ENCODE results near the gene ZNF425.
"Not testable (repeated sequence)": the region's sequence is repeated elsewhere in the genome, so short reads cannot be mapped to it uniquely, and the experiment has no call there.

ZNF425 gene, protein sequence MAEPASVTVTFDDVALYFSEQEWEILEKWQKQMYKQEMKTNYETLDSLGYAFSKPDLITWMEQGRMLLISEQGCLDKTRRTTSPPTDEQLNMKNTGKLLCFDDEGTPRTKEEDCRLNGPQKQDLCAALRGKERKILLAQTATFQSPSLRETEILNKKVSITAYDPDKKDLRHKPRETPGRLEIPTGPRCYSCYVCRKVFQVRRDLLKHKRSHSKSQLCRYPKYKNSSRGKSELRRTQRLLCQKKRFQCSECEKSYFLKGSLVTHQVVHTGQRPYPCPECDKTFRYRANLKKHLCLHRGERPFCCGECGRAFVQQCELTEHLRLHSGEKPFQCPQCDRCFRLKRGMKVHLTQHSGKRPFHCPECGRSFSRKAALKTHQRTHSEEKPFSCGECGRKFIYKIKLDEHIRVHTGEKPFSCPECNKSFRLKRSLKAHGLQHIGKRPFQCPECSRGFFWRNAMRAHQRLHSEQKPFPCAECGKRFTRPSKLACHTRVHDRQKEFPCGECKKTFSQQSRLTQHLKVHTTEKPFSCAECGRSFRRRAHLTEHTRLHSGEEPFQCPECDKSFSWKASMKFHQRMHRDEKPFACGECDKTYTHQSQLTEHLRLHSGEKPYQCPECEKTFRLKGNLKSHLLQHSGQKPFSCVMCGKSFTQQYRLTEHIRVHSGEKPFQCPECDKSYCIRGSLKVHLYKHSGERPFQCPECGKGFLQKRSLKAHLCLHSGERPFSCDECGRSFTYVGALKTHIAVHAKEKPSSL

GRCh38 chr7:149125863-149126661, at the start of gene ZNF425:
TSS of gene ZNF425 (minus strand) at chr7:149126324. CDS start at chr7:149126213, 111 bp downstream.
- peak; percentile 99 for DNase-seq

- DNase-seq = no peak
These were observed 49.0 kb upstream of the ZNF425 start for GRCh38 chr7:149175150-149175549.

DNA sequence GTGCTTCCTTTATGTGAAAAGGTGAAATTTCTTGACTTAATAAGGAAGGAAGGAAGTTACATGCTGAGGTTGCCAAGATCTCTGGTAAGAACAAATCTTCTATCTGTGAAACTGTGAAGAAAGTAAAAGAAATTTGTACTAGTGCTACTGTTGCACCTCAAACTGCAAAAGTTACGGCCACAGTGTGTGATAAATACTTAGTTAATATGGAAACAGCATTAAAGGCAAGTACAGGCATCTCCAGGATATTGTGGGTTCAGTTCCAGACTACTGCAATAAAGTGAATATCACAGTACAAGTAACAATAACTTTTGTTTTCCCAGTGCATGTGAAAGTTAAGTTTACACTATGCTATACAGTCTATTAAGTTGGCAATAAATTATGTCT, 46.4 kb upstream of the ZNF425 start:
- no peak for DNase-seq

- no peak for DNase-seq
These were observed 45.9 kb upstream of the ZNF425 start for GRCh38 chr7:149171892-149172533.

- no peak for DNase-seq
These were observed 40.7 kb upstream of the ZNF425 start for GRCh38 chr7:149166630-149167352.

- DNase-seq = no peak
These were observed 40.0 kb upstream of the ZNF425 start for GRCh38 chr7:149166142-149166541.

- no peak for DNase-seq
These were observed 35.2 kb upstream of the ZNF425 start for GRCh38 chr7:149161241-149161848.

- DNase-seq = no peak
These were observed 30.8 kb upstream of the ZNF425 start for GRCh38 chr7:149156898-149157297.

- DNase-seq = no peak
These were observed 27.9 kb upstream of the ZNF425 start for GRCh38 chr7:149154056-149154455.

- no peak for DNase-seq
These were observed 27.2 kb upstream of the ZNF425 start for GRCh38 chr7:149153346-149153745.

- DNase-seq = no peak
These were observed 24.9 kb upstream of the ZNF425 start for GRCh38 chr7:149150981-149151380.

DNA sequence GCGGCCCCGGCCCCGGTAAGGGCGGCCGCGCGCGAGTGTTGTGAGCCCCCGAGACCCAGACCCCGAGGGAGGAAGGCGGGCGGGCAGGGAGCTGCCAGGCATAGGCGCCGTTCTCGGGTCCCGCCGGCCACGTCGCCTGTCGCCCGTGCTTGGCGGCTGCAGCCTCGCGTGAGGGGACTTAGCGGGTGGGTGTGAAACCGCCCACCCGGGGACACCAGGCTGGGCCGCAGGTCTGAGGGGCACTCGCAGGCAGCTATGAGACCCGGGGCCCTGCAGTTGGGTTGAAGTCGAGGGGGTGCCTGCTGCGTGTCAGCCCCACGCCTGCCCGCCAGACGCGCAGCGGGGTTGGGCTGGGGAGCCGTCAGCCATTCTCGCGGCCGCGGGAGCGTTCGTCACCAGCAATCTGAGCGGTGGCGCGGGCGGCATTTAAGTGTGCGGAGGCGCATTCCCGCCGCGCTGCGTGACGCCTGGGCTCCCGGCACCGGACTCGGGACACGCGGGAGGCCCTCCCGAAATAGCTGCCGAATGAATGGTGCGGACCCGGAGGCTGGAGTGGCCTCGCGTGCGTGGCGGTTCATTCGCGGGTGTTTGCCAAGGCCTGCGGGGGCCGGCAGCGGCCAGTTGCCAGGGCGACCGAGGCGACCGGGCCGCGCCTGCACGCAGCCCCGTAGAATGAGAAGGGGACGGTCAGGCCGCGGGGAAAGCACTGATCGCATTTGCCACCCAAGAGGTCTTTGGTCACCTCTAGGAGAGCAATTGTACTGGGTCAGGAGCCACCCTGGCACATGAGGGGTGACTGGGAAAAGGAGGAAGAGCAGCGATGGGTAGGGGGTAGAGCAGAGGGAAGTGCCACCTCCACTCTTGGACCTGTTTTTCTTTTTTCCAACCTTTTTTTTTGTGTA, 21.9 kb upstream of the ZNF425 start:
- peak; percentile 81 for DNase-seq

- DNase-seq = peak; percentile 91
These were observed 21.1 kb upstream of the ZNF425 start, which contains the start of gene ZNF398 for GRCh38 chr7:149147072-149147751. TSS of gene ZNF398 (plus strand) at chr7:149147453. CDS start at chr7:149147743, 290 bp downstream.

GRCh38 chr7:149145031-149145845, 19.1 kb upstream of the ZNF425 start:
- DNase-seq = no peak

DNA sequence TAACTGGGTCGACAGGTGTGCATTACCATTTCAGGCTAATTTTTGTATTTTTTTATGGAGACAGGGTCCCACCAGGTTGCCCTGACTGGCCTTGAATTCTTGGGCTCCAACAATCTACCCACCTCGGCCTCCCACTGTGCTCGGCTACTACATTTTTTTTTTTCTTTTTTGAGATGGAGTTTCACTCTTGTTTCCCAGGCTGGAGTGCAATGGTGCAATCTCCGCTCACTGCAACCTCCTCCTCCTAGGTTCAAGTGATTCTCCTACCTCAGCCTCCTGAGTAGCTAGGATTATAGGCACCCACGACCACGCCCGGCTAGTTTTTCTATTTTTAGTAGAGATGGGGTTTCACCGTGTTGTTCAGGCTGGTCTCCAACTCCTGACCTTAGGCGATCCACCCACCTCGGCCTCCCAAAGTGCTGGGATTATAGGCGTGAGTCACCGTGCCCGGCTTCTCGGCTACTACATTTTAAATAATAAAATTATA, 18.4 kb upstream of the ZNF425 start:
- not testable (repeated sequence) for DNase-seq

DNA sequence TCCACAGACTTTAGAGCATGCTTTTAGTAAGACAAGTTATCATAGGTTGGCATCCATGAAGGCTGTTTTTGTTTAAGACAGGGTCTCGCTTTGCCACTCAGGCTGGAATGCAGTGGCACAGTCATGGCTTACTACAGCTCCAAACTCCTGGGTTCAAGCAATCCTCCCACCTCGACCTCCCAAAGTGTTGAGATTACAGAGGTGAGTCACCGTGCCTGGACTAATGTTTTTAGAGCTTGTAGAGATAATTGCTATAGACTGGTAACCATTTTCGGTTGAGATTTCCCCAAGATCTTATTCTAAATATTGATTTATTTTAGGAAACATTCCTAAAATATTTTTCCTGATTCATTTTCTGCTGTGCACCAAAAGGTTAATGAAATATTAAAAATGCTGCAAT, 15.8 kb upstream of the ZNF425 start:
- DNase-seq = no peak

DNA sequence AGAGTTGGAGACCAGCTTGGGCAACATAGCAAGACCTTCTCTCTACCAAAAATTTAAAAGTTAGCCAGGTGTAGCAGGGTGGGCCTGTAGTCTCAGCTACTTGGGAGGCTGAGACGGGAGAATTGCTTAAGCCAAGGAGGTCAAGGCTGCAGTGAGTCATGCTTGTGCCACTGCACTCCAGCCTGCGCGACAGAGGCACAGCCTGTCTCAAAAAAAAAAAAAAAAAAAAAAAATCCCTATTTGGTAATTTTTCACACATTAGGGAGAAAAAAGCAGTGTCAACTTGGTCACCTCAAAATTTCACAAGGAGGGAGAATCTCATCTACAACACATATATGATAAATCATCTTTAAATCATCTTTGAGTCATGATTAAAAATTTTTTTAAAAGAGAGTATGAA, 14.7 kb upstream of the ZNF425 start:
- DNase-seq = no peak

- DNase-seq = no peak
These were observed 10.0 kb upstream of the ZNF425 start for GRCh38 chr7:149136118-149136517.

Data from activated CD8-positive, alpha-beta memory T cell treated with anti-CD3 and anti-CD28 coated beads, Interleukin-2, amount 50 U/mL, for 48 hours (primary cell).